Small intestine (tissue), 7 donors: ENCODE measurements around the gene PIRT. TPM values are rescaled to one million over a fixed set of nuclear protein-coding genes. Genes with fewer than 3 reads are reported as not detected.
"Not testable (repeated sequence)": the region's sequence is repeated elsewhere in the genome, so short reads cannot be mapped to it uniquely, and the experiment has no call there.

Source experiments
- DNase-seq, 2 donors: peaks; one replicate each; pipeline versions ENCODE4 v3.0.0 to v3.0.0-alpha.2; 2013
- FAIRE-seq: peaks from 2 replicates; lab custom pipeline; 2012; peaks lifted over from hg19 to GRCh38; lab: Jason Lieb, UNC
- H3K27ac ChIP-seq, 3 donors: one replicate each; pipeline ENCODE4 v1.5.1; 2013; ENCODE audit warnings: low read length in 2 of 3, mild to moderate bottlenecking in 2 of 3, control low read depth in 1 of 3, inconsistent platforms in 1 of 3, low read depth in 1 of 3, moderate library complexity in 1 of 3
- H3K27me3 ChIP-seq, 3 donors: one replicate each; pipeline ENCODE4 v1.6.1; 2013; ENCODE audit warnings: low read length in 3 of 3, inconsistent platforms in 1 of 3; ENCODE audit not compliant: control insufficient read depth in 3 of 3, insufficient read depth in 3 of 3
- H3K36me3 ChIP-seq, 3 donors: one replicate each; pipeline ENCODE4 v1.6.1; 2013; ENCODE audit warnings: low read length in 3 of 3, inconsistent platforms in 1 of 3, low read depth in 1 of 3, mild to moderate bottlenecking in 1 of 3, moderate library complexity in 1 of 3; ENCODE audit not compliant: control insufficient read depth in 3 of 3, insufficient read depth in 2 of 3
- H3K4me1 ChIP-seq, 3 donors: one replicate each; pipeline ENCODE4 v1.6.1; 2013; ENCODE audit warnings: low read length in 2 of 3, inconsistent platforms in 1 of 3, low read depth in 1 of 3, mild to moderate bottlenecking in 1 of 3, moderate library complexity in 1 of 3; ENCODE audit not compliant: control insufficient read depth in 3 of 3, insufficient read depth in 2 of 3
- H3K4me3 ChIP-seq, 3 donors: one replicate each; pipeline ENCODE4 v1.5.1; 2013; ENCODE audit warnings: low read length in 3 of 3, control low read depth in 1 of 3, inconsistent platforms in 1 of 3, low read depth in 1 of 3, mild to moderate bottlenecking in 1 of 3, moderate library complexity in 1 of 3
- H3K9me3 ChIP-seq, 2 donors: one replicate each; pipeline ENCODE4 v1.6.1; 2013; ENCODE audit warnings: low read depth in 1 of 2, low read length in 1 of 2; ENCODE audit not compliant: control insufficient read depth in 2 of 2, insufficient read depth in 1 of 2
- WGBS, 3 donors: extraction: QIAGEN DNeasy Blood & Tissue Kit; methylation state at CpG; one replicate each; pipeline ENCODE4 v1.1.7; 2013; 5-methylcytosine and 5-hydroxymethylcytosine counted together
- polyA plus RNA-seq, 4 donors: library from polyadenylated mRNA; stranded (reverse) in 3 of 4; unstranded in 1 of 4; fragments of 200-250 nt in 3 of 4; fragments of 120-200 nt in 1 of 4; gene quantifications; one replicate each; pipeline versions ENCODE4 v1.2.1 to v1.2.3, GENCODE V29; 2013
- donor health status: healthy with polysubstance abuse.
- donor health status: control.
- donor health status: control.
- donor health status: Bipolar disorder and iron deficiency.
- donor health status: healthy.

The PIRT gene
- polyA plus RNA-seq, 4 donors: 1.2 to 10.8 TPM; not detected in 2

- Histone ChIP-seq H3K27ac (no peak overlapping the region), H3K27me3 (no peaks in the 10 kb centered on the region), H3K4me3 (no peak overlapping the region), H3K9me3 (no peaks in the 10 kb centered on the region), H3K36me3 (no peaks in the 10 kb centered on the region), H3K4me1 (no peaks in the 10 kb centered on the region)
- 40 to 65% (median 44%) methylated on average over 3 of the region's 3 CpGs for WGBS, 3 donors
- FAIRE-seq (no peak), DNase-seq (no peak)
These were observed 21.2 kb upstream of the PIRT start for GRCh38 chr17:10859051-10859450.

GRCh38 chr17:10857976-10858375 is 20.1 kb upstream of the PIRT start:
- H3K27me3 ChIP-seq: no peaks in the 10 kb centered on the region
- 50 to 64% (median 51%) methylated on average over 4 of the region's 4 CpGs for WGBS, 3 donors
- no peaks in the 10 kb centered on the region for H3K36me3 ChIP-seq
- no peaks in the 10 kb centered on the region for H3K4me1 ChIP-seq
- FAIRE-seq (no peak), DNase-seq (no peak)
- H3K4me3 ChIP-seq: no peak overlapping the region
- H3K27ac ChIP-seq: no peak overlapping the region
- no peaks in the 10 kb centered on the region for H3K9me3 ChIP-seq

GRCh38 chr17:10846636-10847035 is 8.7 kb upstream of the PIRT start:
- FAIRE-seq, H3K4me3 ChIP-seq, H3K9me3 ChIP-seq, DNase-seq, H3K27ac ChIP-seq, H3K27me3 ChIP-seq, H3K36me3 ChIP-seq: not testable (repeated sequence)
- H3K4me1 ChIP-seq: peaks cover 0 to 22% (median 4%) of the 10 kb centered on the region in 3 donors
- 87 to 97% (median 96%) methylated on average over 6 of the region's 6 CpGs for WGBS, 3 donors

GRCh38 chr17:10845388-10845751 is 7.5 kb upstream of the PIRT start:
- peaks cover 0 to 5% of the 10 kb centered on the region in 2 donors for H3K9me3 ChIP-seq
- WGBS, 3 donors: 17 to 18% (median 17%) methylated on average over 6 of the region's 6 CpGs
- H3K27me3 ChIP-seq: no peaks in the 10 kb centered on the region
- peak; percentile 81 for FAIRE-seq
- H3K27ac ChIP-seq: no peak overlapping the region
- peaks cover 0 to 22% (median 4%) of the 10 kb centered on the region in 3 donors for H3K4me1 ChIP-seq
- no peak overlapping the region for H3K4me3 ChIP-seq
- DNase-seq: no peak
- no peaks in the 10 kb centered on the region for H3K36me3 ChIP-seq

GRCh38 chr17:10844621-10845387 is 6.9 kb upstream of the PIRT start:
- WGBS, 3 donors: 3 to 4% (median 4%) methylated on average over 27 to 28 of the region's 28 CpGs
- H3K27ac ChIP-seq: peak overlapping the region; percentile 81 to 91 (median 91)

GRCh38 chr17:10843811-10844210 is 5.9 kb upstream of the PIRT start:
- Histone ChIP-seq H3K4me3 (peak overlapping the region in 2 of 3 donors; percentile 57 to 66), H3K9me3 (peaks cover 0 to 5% of the 10 kb centered on the region in 2 donors), H3K27me3 (no peaks in the 10 kb centered on the region), H3K27ac (peak overlapping the region; percentile 81 to 91 (median 91)), H3K36me3 (no peaks in the 10 kb centered on the region), H3K4me1 (peaks cover 0 to 22% (median 4%) of the 10 kb centered on the region in 3 donors)
- 12 to 38% (median 26%) methylated on average over 7 of the region's 7 CpGs for WGBS, 3 donors
- FAIRE-seq: no peak
- DNase-seq: peak; percentile 77 to 81

More at GRCh38 chr17:10844621-10845387, 6.9 kb upstream of the PIRT start:
- DNase-seq (peak; percentile 87 to 89), FAIRE-seq (no peak)
- Histone ChIP-seq H3K4me3 (peak overlapping the region in 2 of 3 donors; percentile 57 to 66), H3K27me3 (no peaks in the 10 kb centered on the region), H3K9me3 (peaks cover 0 to 5% of the 10 kb centered on the region in 2 donors), H3K36me3 (no peaks in the 10 kb centered on the region), H3K4me1 (peaks cover 0 to 22% (median 4%) of the 10 kb centered on the region in 3 donors)

GRCh38 chr17:10842658-10843057 is 4.8 kb upstream of the PIRT start:
- H3K27ac ChIP-seq: no peak overlapping the region
- peaks cover 0 to 22% (median 4%) of the 10 kb centered on the region in 3 donors for H3K4me1 ChIP-seq
- no peaks in the 10 kb centered on the region for H3K27me3 ChIP-seq
- peaks cover 0 to 4% of the 10 kb centered on the region in 2 donors for H3K9me3 ChIP-seq
- WGBS, 3 donors: 70 to 75% (median 70%) methylated on average over 4 of the region's 4 CpGs
- H3K36me3 ChIP-seq: no peaks in the 10 kb centered on the region
- no peak for DNase-seq
- no peak overlapping the region for H3K4me3 ChIP-seq
- no peak for FAIRE-seq

GRCh38 chr17:10838682-10839081 is 795 bp upstream of the PIRT start:
- DNase-seq (no peak), FAIRE-seq (no peak)
- Histone ChIP-seq H3K4me3 (no peak overlapping the region), H3K27ac (no peak overlapping the region), H3K9me3 (no peaks in the 10 kb centered on the region), H3K4me1 (peaks cover 0 to 13% (median 2%) of the 10 kb centered on the region in 3 donors), H3K27me3 (no peaks in the 10 kb centered on the region), H3K36me3 (no peaks in the 10 kb centered on the region)
- 85 to 94% (median 85%) methylated on average over 5 of the region's 5 CpGs for WGBS, 3 donors
